ENCODE measurements around the gene BTBD2.

Gene BTBD2

DNA sequence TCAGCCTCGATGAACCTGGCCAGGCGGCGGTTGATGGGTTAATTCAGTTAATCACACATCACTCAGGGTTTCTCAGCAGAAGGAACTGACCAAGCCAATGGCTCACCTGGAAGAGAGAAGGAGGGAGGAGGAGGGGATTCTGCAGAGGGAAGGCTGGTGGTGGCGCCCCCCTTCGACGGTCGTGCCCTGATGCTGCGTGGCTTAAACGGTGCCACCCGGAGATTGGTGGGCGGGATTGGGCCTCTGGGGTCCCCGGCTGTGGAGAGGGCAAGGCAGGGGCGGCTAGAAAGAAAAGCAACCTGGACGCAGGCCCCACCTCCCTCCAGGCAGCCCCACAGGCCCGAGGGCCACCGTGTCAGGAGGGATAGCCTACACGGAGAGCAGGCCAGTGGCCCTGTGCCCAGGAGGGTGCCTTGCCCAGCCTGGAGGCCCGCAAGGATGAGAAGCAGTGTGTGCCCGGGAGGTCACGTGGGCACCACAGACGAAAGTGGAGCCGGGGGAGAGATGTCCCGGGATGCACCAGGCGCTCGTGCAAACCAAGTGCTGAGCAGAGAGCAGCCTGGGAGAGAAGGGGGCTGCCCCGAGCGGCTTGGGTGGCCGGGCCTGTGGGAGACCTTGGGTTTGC is 58.5 kb downstream of the BTBD2 start:
- no peak for DNase-seq

DNA sequence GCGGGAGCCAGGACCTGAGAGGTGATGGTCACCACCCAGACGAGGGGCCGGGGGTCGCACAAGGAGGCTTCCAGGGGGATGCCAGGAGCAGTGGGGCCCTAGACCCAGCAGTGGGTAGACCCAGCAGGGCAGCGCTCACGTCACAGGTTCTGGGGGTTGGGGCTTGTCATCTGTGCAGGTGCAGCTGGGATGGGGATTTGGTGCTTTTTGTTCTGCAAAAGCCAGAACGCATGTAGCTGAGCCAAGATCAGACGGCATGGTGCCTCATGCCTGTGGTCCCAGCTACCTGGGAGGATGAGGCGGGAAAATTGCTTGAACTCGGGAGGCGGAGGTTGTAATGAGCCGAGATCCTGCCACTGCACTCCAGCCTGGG is 59.4 kb downstream of the BTBD2 start:
- no peak for DNase-seq

DNA sequence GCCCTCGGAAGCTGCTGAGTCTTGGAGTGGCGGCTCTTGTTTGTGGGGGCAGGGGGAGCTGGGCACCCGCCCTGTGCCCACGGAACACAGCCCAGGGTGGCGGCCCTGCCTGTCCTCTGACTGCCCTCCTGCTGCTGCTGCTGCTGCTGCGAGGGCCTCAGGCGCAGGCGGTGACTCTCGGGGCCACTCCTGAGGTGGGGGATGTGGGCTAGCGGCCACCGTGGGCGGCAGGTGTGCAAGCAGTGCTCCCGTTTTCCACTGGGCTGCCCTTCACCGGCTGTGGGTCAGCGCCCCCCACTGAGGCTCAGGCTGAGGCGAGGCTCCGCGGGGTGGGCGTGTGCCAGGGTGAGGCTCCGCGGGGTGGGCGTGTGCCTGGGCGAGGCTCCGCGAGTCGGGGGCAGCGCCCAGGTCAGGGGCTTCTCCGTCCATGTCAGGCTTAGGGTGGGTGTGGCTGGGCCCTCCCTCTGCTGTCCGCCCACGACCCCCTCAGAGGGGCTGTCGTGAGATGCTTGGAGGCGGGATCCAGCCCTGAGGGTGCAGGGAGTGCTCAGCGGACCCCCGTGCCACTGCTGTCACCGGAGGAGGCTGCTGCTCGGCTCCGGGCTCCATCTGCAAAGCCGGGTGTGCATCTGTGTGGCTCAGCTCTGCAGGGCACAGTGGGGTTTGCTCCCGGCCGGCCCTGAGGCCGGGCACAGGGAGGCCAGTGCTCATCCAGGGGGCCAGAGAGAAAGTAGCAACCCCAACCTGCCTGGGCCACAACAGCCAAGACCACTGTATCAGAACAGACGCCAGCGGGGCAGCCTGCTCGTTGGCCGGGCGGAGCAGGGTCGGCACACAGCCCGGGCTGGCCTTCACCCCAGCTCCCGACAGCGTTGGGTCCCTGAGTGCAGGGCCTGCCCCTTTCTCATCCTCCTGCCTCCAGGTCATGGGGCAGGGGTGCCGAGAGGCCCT is 60.1 kb downstream of the BTBD2 start:
- peak in 1 of 3 experiments; percentile 7 for DNase-seq

DNA sequence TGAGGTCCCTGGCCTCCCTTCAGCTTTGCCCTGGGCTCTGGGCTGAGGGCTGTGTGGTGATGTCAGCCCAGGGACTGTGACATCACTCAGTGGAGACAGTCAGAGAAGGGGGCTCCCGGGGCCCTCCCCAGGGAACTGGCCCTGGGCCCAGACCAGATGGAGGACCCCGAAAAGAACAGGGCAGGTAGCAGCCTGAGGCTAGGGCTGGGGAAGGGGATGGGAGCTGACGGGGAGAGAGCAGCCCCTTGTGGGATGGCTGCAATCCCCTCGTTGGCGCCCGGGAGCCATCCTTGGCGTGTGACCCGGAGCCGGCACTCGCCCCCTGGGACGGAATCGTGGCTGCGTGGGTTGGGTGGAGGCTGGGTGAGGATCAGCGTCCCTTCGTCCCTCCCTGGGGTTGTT is 61.0 kb downstream of the BTBD2 start:
- no peak for DNase-seq

DNA sequence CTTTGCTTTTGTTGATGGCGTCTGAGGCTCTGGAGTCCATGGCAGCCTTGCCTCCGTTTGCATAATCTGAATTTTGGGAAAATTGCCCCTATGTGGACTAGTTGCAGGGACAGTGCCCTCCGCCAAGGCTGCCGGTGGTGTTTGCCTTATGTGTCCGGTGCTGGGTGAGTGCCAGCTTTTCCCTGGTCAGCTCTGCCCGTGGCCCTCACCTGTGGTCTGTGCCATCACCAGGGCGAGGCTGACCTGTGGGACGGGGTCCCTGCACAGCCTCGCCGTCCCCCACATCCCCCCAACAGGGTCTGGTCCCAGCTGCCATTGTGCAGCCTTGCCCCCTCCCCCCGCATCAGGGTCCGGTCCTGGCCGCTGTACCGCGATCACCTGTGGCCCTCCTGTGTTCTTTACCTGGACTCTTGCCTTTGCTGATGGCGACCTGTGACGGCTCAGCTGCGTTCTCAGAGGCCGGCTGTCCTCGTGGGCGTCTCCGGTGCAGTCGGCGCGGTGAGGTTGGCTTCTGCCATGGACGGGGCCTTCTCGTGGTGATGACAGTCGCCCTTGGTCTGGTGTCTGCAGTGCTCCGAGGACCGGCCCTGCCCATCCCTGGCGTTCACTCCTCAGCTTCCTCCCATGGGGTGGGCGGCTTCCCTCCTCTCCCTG is 61.9 kb downstream of the BTBD2 start:
- DNase-seq, result no peak

DNA sequence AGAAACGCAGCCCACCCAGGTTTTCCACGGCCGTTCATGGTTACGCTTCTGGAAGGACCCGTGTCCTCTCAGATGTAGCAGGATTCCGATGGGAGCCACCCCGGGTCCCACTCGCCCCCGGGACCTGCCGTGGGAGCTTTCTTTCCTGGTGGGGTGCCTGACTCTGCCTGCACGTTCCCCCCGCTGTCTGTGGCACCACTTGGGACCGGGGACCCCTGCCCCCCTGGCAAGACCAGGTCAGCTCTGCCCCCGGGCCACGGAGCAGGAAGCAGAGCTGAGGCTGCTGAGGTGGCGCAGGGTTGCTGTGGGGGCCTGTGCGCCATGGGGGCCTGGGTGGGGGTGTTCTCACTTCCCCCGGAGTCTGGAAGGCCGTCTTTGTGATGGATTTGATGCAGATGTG is 62.5 kb downstream of the BTBD2 start:
- DNase-seq, result no peak

DNA sequence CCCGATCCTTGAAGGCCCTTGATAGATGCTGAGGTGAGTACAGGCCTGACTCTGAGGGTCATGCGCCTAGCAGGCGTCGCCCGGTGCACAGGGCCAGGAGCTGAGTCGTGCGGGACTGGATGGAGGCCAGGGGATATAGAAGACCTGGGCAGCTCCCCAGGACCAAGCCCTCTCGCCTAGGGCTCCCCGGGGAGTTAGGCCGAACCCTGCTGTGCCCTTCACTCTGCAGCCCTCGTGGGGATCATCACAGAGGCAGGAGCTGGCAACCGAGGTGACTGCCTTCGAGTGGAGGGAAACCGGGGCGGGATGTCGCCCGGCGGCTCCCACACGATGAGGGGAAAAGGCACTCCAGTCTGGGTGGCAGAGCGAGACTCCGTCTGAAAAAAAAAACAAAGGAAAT is 62.9 kb downstream of the BTBD2 start:
- DNase-seq, result no peak

DNA sequence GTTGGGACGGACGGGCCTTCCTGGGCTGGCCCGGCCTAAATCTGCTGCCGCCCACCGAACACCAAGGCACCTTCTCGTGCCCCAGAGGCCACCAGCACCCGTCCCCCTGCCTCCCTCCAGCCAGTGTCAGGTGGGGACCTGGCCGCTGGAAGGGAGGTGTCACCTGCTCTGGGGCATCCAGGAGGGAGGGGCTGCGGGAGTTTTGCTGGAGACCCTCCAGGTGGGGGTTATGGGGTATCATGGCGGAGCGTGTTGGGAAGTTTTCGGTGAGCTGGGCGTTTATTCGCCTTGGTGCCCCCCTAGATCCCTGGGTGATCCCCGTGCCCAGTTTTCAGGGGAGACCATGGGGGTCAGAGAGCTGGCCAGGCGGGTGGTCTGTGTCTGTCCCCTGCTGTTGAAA is 64.9 kb downstream of the BTBD2 start:
- DNase-seq, result no peak

DNA sequence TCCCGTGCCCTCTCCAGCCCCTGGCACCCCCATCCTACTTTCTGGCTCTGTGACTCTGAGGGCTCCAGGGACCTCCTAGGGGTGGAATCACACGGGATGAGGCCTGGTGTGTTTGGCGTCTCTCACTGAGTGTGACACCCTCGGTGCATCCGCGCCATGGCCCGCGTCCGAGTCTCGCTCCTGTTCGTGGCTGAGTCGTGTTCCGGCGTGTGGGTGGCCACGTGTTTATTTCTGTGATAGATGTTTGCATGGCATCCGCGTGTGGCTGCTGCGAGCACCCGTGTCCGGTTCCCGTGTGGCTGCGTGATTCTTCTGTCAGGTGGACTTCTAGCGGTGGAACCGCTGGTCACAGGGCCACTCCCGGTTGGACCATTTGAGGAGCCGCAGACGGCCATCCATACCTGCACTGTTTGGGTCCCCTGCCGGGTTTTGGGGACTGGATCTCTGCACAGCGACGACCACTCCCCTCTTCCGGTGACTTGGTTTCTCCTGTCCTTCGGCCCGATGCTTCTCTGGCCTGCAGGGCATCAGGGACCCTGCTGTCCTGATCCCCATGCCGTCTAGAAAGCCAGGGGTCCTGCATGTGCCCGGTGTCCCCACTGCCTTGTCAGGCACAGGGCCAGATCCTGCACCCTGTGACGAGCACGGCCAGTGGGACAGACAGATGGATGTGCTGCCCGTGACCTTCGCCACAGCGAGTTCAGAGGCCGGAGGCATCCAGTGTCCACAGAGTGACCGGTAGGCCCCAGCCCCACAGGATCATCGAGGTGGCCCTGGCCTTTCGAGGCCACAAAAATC is 66.0 kb downstream of the BTBD2 start:
- DNase-seq, result no peak

DNA sequence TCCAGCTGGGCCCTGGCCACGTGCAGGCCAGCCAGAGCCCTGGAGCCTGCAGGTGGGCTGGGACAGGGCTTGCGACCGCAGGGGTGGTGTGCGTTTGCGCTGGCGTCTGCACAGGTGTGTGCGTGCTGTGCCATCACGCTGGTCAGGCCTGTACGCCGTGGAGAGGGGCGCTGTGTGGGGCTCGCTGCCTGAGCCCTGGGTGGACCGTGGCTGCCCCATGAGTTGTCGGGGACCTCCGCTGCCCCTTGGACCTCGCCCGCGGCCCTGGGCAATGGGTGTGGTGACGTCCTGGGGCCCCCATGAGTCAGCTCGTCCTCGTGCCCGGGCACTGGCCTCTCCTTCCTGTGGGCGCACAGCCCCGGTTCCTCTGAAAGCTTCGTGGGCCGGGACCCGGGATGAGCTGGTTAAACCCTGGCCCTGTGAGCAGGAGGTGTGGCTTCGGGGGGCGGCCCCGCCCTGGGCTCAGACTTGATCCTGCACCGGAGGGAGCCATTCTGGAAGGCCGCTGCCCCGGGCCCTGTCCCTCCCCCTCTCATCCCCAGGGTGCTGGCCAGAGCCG is 67.8 kb downstream of the BTBD2 start:
- no peak for DNase-seq

DNA sequence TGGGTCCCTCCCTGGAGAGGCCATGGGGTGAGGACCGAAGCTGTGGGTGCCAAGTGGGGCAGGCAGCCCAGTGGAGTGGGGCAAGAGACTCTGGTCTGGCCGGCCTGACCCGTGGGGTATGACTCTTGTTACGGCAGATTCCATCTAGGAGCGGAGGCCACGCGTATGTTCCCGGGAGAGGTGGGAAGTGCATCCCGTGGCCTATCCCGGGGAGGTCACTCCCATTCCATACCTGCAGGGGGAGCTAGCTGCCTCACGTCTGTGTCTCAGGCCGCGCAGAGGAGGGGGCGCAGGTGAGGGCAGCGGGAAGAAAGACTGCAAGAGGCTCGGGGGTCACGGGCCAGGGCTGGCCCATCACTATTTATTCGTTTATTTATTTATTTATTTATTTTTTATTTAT is 69.6 kb downstream of the BTBD2 start:
- DNase-seq, result peak; percentile 9 to 16 (median 12)

DNA sequence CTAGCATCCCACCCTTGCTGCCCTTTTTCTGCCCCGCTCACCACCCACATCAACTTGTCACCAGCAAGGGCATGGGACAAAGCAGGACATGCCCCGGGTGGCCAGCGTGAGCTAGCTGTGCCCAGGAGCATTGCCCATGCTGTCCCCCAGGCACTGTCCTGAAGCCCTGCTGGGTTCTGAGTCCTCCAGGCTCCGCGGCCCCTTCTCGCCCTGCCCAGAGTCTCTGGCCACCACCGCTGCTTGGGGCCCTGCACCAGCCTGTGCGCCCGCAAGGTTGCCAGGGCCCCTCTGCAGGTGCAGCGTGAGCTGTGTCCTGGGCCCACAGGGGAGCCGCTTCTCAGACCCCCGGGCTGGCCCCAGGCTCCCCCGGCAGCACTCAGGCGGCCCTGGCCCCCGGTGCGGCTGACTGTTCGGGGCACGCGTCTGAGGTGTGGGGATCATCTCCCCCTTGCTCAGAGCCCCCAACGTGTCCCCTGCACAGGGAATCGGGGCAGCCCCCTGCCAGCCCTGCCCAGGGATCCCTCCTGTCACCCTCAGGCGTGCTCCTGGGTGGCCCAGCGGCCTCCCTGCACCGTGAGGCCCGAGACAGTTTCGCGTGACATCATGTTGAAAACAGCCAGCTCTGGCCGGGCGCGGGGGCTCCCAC is 70.5 kb downstream of the BTBD2 start:
- DNase-seq, result no peak

DNA sequence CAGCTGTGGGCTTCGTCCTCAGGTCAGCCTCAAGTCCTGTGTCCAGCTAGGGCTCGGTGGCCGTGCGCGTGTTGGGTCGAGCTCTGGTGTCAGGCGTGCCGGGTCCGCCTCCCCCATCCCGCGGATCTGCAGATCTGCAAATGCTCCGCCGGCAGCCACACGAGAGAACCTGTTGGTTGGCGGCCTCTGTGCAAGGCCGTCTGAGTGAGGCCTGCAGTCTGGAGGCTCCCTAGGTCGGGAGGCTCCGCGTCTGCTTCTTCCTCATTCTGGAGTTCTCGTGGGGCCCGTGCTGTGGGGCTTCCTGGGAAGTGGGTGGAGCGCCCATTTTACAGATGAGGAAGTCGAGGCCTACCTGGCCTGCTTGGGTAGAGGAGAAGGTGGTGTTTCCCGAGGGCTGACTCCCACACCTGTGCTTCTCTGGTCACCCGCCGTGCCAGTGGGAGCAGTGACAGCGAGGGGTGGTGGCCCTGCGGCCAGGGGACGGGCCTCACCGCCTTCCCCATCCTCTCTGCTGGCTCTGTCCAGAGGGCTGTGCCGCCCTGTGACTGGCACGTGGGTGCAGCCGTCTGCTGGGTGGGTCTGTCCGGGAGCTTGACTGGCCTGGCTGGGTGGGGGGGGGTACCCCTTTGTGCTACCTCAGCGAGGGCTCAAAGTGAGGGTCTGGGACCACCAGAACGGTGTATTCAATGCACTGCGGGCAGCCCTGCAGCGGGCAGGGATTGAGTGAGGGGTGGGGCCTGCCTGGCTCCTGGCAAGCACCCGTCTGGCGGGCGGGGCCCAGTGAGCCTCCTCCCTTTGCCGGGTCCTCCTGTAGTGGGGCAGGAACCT is 71.2 kb downstream of the BTBD2 start:
- no peak for DNase-seq

DNA sequence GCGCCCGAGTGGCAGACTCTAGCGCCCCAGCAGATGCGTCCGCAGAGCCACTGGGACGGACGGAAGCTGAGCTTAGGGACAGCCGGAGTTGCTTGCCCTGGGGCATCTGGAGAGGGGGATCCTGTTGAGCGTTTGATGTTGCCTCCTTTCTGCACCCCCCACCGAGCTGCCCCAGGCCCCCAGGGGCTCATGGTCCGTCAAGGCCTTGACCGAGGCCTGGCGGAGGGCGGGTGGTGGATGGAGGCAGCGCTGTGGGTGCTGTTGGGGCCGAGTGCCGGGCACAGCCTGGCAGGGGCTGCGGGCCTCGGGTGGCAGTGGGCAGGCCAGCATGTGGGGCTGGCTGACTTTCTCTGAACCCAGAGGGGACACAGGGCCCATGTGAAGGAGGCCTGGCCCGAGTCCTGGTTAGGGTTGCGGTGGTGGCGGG is 71.8 kb downstream of the BTBD2 start:
- DNase-seq, result no peak

DNA sequence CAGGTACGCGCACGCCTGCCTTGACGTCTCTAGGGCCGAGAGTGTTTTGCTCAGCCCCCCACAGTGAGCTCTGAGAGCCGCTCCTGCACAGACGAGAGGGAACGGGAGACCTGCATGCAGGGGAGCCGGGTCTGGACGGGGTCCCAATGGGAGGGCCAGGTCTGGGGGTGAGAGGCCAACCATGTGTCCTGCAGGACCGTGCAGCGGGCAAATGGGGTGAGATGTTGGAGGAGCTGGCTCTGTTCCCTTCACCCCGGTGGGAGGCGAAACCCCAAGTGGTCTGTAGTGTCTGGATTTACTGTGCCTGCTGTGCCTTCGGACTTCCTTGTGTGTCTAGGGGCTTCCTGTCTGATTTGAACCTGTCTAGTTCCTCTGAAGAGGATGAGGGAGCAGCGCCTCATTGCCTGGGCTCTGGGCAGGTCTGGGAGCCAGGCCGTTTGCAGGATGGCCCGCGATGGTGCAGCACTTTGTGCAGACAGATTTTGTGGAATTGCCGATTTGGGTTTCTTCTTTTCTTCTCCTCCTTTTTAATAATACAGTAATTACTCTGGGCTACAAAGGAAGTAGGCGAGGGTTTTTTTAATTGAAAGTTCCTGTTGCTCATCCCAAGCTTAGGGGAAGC is 72.5 kb downstream of the BTBD2 start:
- peak in 2 of 3 experiments; percentile 12 to 44 for DNase-seq

DNA sequence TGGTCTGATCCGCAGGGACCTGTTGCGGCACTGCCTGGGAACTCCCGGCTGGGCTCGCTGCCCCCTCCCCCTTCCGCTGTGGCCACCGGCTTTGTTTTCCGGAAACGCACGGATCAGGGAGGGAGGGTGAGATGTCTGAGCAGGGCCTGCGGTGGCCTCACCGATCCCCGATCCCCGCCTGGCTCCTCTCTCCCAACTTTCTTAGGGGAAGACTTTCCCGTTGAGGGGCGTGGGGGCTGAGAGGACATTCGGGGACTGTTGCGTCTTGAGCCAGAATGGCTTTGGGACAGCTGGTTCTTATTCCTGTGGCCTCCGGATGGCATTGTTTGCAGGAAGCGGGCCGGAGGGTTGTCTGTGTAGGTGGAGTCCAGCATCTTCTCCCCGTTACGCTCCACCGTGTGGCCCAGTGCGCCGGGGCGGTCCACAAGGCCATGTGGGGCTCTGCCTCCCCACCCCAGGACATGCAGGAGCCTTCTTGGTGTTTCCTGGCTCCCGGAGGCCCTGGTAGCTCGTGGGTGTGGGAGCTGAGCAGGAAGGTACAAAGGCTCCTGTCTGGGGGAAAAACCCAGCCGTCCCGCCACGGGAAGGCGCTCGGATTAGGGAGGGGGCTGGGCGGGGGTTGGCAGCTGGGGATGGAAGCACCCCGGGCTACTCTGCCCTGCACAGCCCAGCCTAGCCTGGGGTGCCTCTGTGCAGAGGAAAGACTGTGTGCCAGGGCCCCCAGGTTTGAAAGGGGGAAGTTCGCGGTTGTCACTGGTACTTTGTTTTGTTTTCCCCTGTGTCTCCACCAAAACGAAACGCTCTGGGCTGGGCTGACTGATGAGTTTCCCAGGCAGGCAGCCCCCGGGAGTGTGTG is 73.2 kb downstream of the BTBD2 start:
- DNase-seq, result peak; percentile 19 to 81 (median 76)

DNA sequence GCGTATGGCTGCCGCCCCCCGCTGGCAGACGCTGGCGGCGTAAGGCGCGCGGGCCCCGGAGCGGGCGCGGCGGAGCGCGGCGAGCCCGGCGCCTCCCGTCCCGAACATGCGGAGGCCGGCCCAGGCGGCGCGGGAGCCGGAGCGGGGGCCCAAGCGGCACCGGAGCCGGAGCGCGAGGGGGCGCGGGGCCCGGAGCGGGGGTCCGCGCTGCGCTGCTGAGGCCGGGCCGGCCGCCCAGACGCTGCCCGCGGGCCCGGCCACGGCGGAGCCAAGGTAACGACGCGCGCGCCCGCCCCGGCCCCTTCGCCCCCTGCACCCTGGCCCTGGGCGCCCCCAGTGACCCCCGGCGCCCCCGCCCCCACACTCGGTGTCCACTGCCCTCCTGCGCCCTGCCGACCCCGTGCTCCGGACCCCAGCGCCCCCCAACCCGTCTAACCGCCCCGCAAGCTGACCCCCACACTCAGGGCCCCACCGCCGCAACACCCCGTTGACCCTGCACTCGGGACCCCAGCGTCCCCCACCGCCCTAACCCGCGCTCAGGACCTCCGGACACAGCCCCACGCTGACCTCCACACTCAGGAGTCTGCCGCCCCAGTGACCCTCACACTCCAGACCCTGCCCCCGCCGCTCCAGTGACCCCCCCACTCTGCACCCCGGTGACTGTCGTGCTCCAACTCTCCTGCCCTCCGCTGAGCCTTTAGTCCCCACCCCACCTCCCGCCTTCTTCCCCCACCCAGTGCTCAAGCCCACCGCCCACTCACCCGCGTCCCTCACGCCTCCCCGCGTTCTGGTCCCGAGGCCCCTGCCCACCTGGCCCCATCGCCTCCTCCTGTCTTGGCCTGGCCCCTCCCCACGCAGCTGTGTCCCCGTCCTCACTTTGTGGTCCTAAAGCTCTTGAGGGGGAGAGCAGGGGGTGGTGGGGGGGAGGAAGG is 74.1 kb downstream of the BTBD2 start, which contains the start of gene CSNK1G2:
CSNK1G2 (plus strand) TSS at position 27 of the 932 bp plus-strand sequence. CDS start 28,601 bp downstream, outside the sequence.
- no peak for DNase-seq

DNA sequence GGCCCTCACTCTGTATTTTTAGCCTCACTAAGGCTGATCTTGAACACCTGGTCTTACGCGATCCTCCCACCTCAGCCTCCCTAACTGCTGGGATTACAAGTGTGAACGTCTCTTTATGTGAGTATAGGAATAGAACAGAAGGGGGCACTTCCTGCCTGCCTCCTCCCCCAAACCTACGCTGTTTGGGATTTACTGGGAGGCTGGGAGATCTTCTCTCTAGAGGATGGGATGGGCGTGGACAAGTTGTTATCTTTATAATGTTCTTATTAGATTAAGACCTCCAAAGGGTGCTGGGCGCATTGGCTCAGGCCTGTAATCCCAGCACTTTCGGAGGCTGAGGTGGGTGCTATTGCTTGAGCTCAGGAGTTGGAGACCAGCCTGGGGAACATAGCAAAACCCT is 77.4 kb downstream of the BTBD2 start:
- no peak for DNase-seq

All from NCI-H1417 (cell line).